K562 (cell line): Measurements from ENCODE around the gene IFT22. TPM values are rescaled to one million over a fixed set of nuclear protein-coding genes. Genes with fewer than 3 reads are reported as not detected.
"Not testable (repeated sequence)": the region's sequence is repeated elsewhere in the genome, so short reads cannot be mapped to it uniquely, and the experiment has no call there.

Source experiments
- ATAC-seq: fragments of 200-7000 bp; cut with Tn5 transposase; 3 replicates; pipeline ENCODE4 v1.9.1; 2020; ENCODE audit warnings: moderate library complexity
- BruUV-seq: library from RNA; stranded (reverse); fragments of 400-500 nt; replicated peaks from 2 replicates; lab custom pipeline; 2021; lab: Mats Ljungman, UMichigan
- CTCF ChIA-PET: fragments of 300-600 bp; formaldehyde crosslinking; extraction: SDS; loops from one replicate; lab custom pipeline; 2021; ENCODE audit warnings: low intra/inter-chr PET ratio; lab: Yijun Ruan, JAX
- POLR2A ChIA-PET: fragments of 300-600, 350-650 bp; sonication (Branson Sonifier 250); formaldehyde crosslinking; extraction: SDS; loops from one replicate; lab custom pipeline; 2021; ENCODE audit warnings: antibody characterized with exemption, inconsistent platforms; lab: Yijun Ruan, JAX
- DNase-seq, 4 experiments: peaks; one replicate each; pipeline versions ENCODE4 v3.0.0 to v3.0.0-alpha.2; 2011 to 2018; ENCODE audit warnings: low spot score in 3 of 4, mixed read lengths in 3 of 4; ENCODE audit errors: extremely low read depth in 1 of 4
- FAIRE-seq: peaks from 2 replicates; lab custom pipeline; 2011; peaks lifted over from hg19 to GRCh38; lab: Jason Lieb, UNC
- H2AFZ ChIP-seq: 2 replicates; pipeline ENCODE4 v1.6.0; 2011; ENCODE audit warnings: low read depth, low read length, control low read depth, inconsistent platforms
- H3K27ac ChIP-seq: fragments of 200-600 bp; 3 replicates; pipeline ENCODE4 v1.8.0; 2011; ENCODE audit warnings: low read depth, mild to moderate bottlenecking, control low read depth, inconsistent platforms, low read length, moderate library complexity, mixed read lengths; ENCODE audit errors: extremely low read depth
- H3K27me3 ChIP-seq, 2 experiments: fragments of 300-600 bp in 1 of 2; 2 replicates in 1 of 2; 3 replicates in 1 of 2; pipeline versions ENCODE4 v1.6.0 to v1.8.0; 2011; ENCODE audit warnings: inconsistent platforms in 2 of 2, low read length in 2 of 2, mild to moderate bottlenecking in 1 of 2, mixed read lengths in 1 of 2, moderate library complexity in 1 of 2; ENCODE audit not compliant: control insufficient read depth in 2 of 2, insufficient read depth in 2 of 2
- H3K36me3 ChIP-seq: fragments of 300-600 bp; 3 replicates; pipeline ENCODE4 v1.8.0; 2011; ENCODE audit warnings: mild to moderate bottlenecking, low read length, inconsistent platforms; ENCODE audit not compliant: control insufficient read depth, insufficient read depth
- H3K4me1 ChIP-seq, 2 experiments: fragments of 200-600 bp in 1 of 2; replicated peaks in 1 of 2; 2 replicates in 1 of 2; 3 replicates in 1 of 2; pipeline versions ENCODE4 v1.5.1 to v1.8.0; 2011; ENCODE audit warnings: inconsistent platforms in 2 of 2, low read length in 2 of 2, mild to moderate bottlenecking in 1 of 2, mixed read lengths in 1 of 2, moderate library complexity in 1 of 2; ENCODE audit not compliant: control insufficient read depth in 2 of 2, insufficient read depth in 2 of 2
- H3K4me2 ChIP-seq: 2 replicates; pipeline ENCODE4 v1.6.1; 2011; ENCODE audit warnings: low read length, control low read depth, inconsistent platforms, mixed read lengths; ENCODE audit not compliant: insufficient read depth
- H3K4me3 ChIP-seq: fragments of 200-600 bp; sonication (generic), shearing (Covaris generic); 2 replicates; pipeline ENCODE4 v1.5.1; 2016; ENCODE audit warnings: control low read depth, inconsistent platforms
- H3K79me2 ChIP-seq: fragments of 200-600 bp; 3 replicates; pipeline ENCODE4 v1.8.0; 2011; ENCODE audit warnings: low read length, inconsistent platforms; ENCODE audit not compliant: control insufficient read depth, insufficient read depth
- H3K9ac ChIP-seq, 2 experiments: 2 replicates each; pipeline versions ENCODE4 v1.6.0 to v1.6.1; 2011; ENCODE audit warnings: low read depth in 2 of 2, low read length in 2 of 2, control low read depth in 1 of 2, inconsistent platforms in 1 of 2, mild to moderate bottlenecking in 1 of 2, mixed read lengths in 1 of 2; ENCODE audit not compliant: insufficient read depth in 1 of 2
- H3K9me1 ChIP-seq: one replicate; pipeline ENCODE4 v1.6.0; 2011; ENCODE audit warnings: inconsistent platforms, mild to moderate bottlenecking, low read length, moderate library complexity; ENCODE audit not compliant: control insufficient read depth, insufficient read depth
- H3K9me3 ChIP-seq: replicated peaks from 2 replicates; pipeline ENCODE4 v1.5.1; 2011; ENCODE audit warnings: low read depth, low read length, inconsistent platforms; ENCODE audit not compliant: control insufficient read depth, insufficient read depth
- H4K20me1 ChIP-seq: replicated peaks from 2 replicates; pipeline ENCODE4 v1.6.1; 2011; ENCODE audit warnings: low read length, inconsistent platforms, mixed read lengths; ENCODE audit not compliant: control insufficient read depth, insufficient read depth
- AFF4 ChIP-seq: sonication (generic); formaldehyde crosslinking; IDR thresholded peaks from 2 replicates; pipeline ENCODE4 v1.8.0; 2023; ENCODE audit warnings: mild to moderate bottlenecking, missing genetic modification reagents
- BCL6 ChIP-seq: fragments of 250-450 bp; sonication (Bioruptor Pico); IDR thresholded peaks from 2 replicates; pipeline ENCODE4 v1.4.0; 2020
- ELF4 ChIP-seq: fragments of 450-650 bp; formaldehyde crosslinking; IDR thresholded peaks from 2 replicates; pipeline ENCODE4 v1.4.0; 2022; ENCODE audit warnings: missing genetic modification characterization
- GABPA ChIP-seq: fragments of 200-800 bp; sonication (Bioruptor generic); conservative IDR thresholded peaks from 2 replicates; pipeline ENCODE4 v1.6.1; 2016; ENCODE audit warnings: low read depth, missing genetic modification characterization, missing compliant biosample characterization
- HNRNPUL1 ChIP-seq: fragments of 200-400 bp; formaldehyde crosslinking; IDR thresholded peaks from 2 replicates; pipeline ENCODE4 v1.6.1; 2017; ENCODE audit warnings: low read length
- U2AF2 ChIP-seq: fragments of 200-400 bp; formaldehyde crosslinking; optimal IDR thresholded peaks from 2 replicates; pipeline ENCODE3; 2017; ENCODE audit warnings: low read depth, mild to moderate bottlenecking, low read length
- USF2 ChIP-seq: sonication (generic); formaldehyde crosslinking; IDR thresholded peaks from 2 replicates; pipeline ENCODE4 v1.5.0; 2020; ENCODE audit warnings: missing genetic modification reagents
- ZNF445 ChIP-seq: fragments of 250-450 bp; sonication (Bioruptor Pico); IDR thresholded peaks from 2 replicates; pipeline ENCODE4 v1.4.0; 2020; ENCODE audit warnings: low read depth, mild to moderate bottlenecking, moderate library complexity
- ZNF512 ChIP-seq: IDR thresholded peaks from 2 replicates; pipeline ENCODE4 v1.6.1; 2016; ENCODE audit warnings: missing genetic modification characterization, missing compliant biosample characterization
- ZSCAN29 ChIP-seq: fragments of 450-650 bp; IDR thresholded peaks from 2 replicates; pipeline ENCODE4 v1.6.1; 2017
- WGBS: fragments of 100-300 bp; shearing (Covaris generic); methylation state at CpG from one replicate; pipeline ENCODE4 v1.1.6; 2016; ENCODE audit warnings: low coverage, mixed read lengths; ENCODE audit not compliant: insufficient coverage; ENCODE audit errors: missing lambda C conversion rate; 5-methylcytosine and 5-hydroxymethylcytosine counted together
- in situ Hi-C: fragments of 300-500 bp; cut with MboI; formaldehyde crosslinking; loops from 4 replicates; pipeline ENCODE4 v1.15.0; 2018; ENCODE audit warnings: inconsistent platforms, mixed read lengths
- intact Hi-C: fragments of 100-400 bp; cut with micrococcal nuclease; formaldehyde crosslinking; loops from 2 replicates; pipeline ENCODE4 v1.14.2; 2022
- polyA plus RNA-seq, 8 experiments: library from polyadenylated mRNA; depleted of rRNA in 4 of 8; stranded (reverse) in 5 of 8; unstranded in 3 of 8; fragments of >200 nt; fragmentation: Nextera tagmentation in 2 of 8; fragmentation: Illumina TruSeq in 1 of 8; extraction: Ambion mirVana in 2 of 8; extraction: Trizol in 1 of 8; gene quantifications; 2 replicates each; pipeline versions ENCODE4 v1.2.1 to v1.2.3, GENCODE V29; 2011 to 2014; ENCODE audit warnings: inconsistent platforms in 1 of 8, missing spikeins in 1 of 8
- total RNA-seq, 7 experiments: library from RNA; depleted of rRNA in 6 of 7; stranded (reverse); fragments of >200 nt in 6 of 7; fragmentation: Illumina TruSeq in 2 of 7; extraction: Trizol in 2 of 7; gene quantifications; 2 replicates each; pipeline versions ENCODE4 v1.2.1 to v1.2.3, GENCODE V29; 2011 to 2021; ENCODE audit warnings: low replicate concordance in 1 of 7

IFT22 gene
- total and polyA plus RNA-seq, 9 of the 15 experiments (the other 6 are each of a cell fraction or from before 2014, with no cell fraction given) = 6.3 to 18.2 (median 7.7) TPM

DNA sequence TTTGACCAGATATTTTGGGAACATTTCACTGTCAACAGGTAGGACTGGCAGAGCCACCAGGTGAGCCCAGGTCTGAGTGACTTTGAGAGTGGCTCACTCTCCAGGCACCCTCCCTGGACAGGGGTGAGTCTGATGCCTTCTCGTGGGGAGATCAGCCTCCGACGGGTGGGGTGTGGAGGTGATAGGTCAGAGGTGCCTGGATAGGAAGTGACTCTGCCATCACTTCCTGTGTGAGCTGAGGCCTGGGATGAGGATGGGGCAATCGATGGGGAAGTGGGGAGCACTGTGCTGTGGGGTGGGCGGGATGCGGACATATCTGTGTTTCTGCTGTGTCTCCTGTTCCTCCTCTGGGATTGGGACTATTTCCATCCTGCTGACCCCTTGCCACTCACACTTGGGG is 34.6 kb downstream of the IFT22 start (continued):
- TF ChIP-seq USF2 = no peak
- TF ChIP-seq U2AF2 = no peak
- TF ChIP-seq HNRNPUL1 = no peak
- TF ChIP-seq ZNF512 (tag) = no peak
- TF ChIP-seq BCL6 (CRISPR knock-in tag) = no peak
- no peak for TF ChIP-seq ZSCAN29
- TF ChIP-seq ELF4 = no peak
- peak; percentile 22; the same call in 1 of the 2 replicates for TF ChIP-seq GABPA (tag)
- TF ChIP-seq AFF4 (CRISPR knock-in tag) = no peak
- no peak for TF ChIP-seq ZNF445 (CRISPR knock-in tag)

GRCh38 chr7:101285880-101286279 is 35.7 kb downstream of the IFT22 start:
- intact Hi-C loops = loop anchor here (10.0 kb wide), 1 partner anchor 211 kb away; no protein-coding TSS in a partner anchor

More at GRCh38 chr7:101285880-101286279, 35.7 kb downstream of the IFT22 start:
- H2AFZ ChIP-seq, FAIRE-seq, H3K27ac ChIP-seq, H3K9ac ChIP-seq, DNase-seq, BruUV-seq, ATAC-seq, H3K4me1 ChIP-seq, H3K9me3 ChIP-seq, H3K4me3 ChIP-seq, H3K9me1 ChIP-seq, CTCF ChIA-PET, H4K20me1 ChIP-seq, H3K4me2 ChIP-seq, H3K79me2 ChIP-seq, H3K36me3 ChIP-seq: not testable (repeated sequence)
- POLR2A ChIA-PET = interaction anchor here (0.8 kb wide), 1 partner anchor 94 kb away, joined by 4 read pairs; no protein-coding TSS in a partner anchor
- H3K27me3 ChIP-seq = peaks cover 0 to 31% of the 10 kb centered on the region in 2 experiments; a peak in 2 of 5 replicates
- WGBS = 2% methylated on average over 3 of the region's 3 CpGs
- in situ Hi-C loops = loop anchor here (5.0 to 25.0 kb wide), 2 partner anchors 374 to 1304 kb away; no protein-coding TSS in a partner anchor
